Adrenal gland (tissue), 12 donors: ENCODE results near the gene FBXL16. TPM values are rescaled to one million over a fixed set of nuclear protein-coding genes. Genes with fewer than 3 reads are reported as not detected.

Experiments
- DNase-seq, 7 donors: peaks; one replicate each; pipeline ENCODE4 v3.0.0-alpha.2; 2019 to 2020
- H3K27ac ChIP-seq, 5 donors: fragments of 200-600 bp; sonication (generic) in 4 of 5; 1 replicate in 3 of 5; 2 replicates in 2 of 5; pipeline versions ENCODE4 v1.5.1 to v1.8.0; 2016 to 2020; ENCODE audit warnings: mild to moderate bottlenecking in 1 of 5
- H3K27me3 ChIP-seq: fragments of 200-600 bp; 2 replicates; pipeline ENCODE4 v1.8.0; 2021
- H3K36me3 ChIP-seq, 2 donors: fragments of 200-600 bp; replicated peaks in 1 of 2; 1 replicate in 1 of 2; 2 replicates in 1 of 2; pipeline versions ENCODE4 v1.5.1 to v1.8.0; 2018 to 2022
- H3K4me1 ChIP-seq, 2 donors: fragments of 200-600 bp; replicated peaks in 1 of 2; 1 replicate in 1 of 2; 2 replicates in 1 of 2; pipeline versions ENCODE4 v1.5.1 to v1.8.0; 2018 to 2021
- H3K4me3 ChIP-seq, 4 donors: fragments of 200-600 bp; sonication (generic) in 3 of 4; one replicate each; pipeline ENCODE4 v1.5.1; 2016 to 2018
- H3K9me3 ChIP-seq, 3 donors: fragments of 200-600 bp; sonication (generic) in 1 of 3; replicated peaks in 1 of 3; 1 replicate in 2 of 3; 2 replicates in 1 of 3; pipeline versions ENCODE4 v1.5.1 to v1.8.0; 2016 to 2021
- CTCF ChIP-seq, 6 experiments: fragments of 450-650 bp in 4 of 6; fragments of 200-600 bp in 2 of 6; sonication (generic) in 1 of 6; IDR thresholded peaks; 1 replicate in 5 of 6; 2 replicates in 1 of 6; pipeline versions ENCODE4 v1.5.1 to v1.8.0; 2016 to 2021; ENCODE audit warnings: antibody characterized with exemption in 6 of 6, mild to moderate bottlenecking in 2 of 6, moderate library complexity in 1 of 6
- POLR2A ChIP-seq, 2 donors: fragments of 450-650 bp; IDR thresholded peaks; one replicate each; pipeline ENCODE4 v1.6.1; 2017; ENCODE audit warnings: antibody characterized with exemption in 2 of 2, mild to moderate bottlenecking in 2 of 2, moderate library complexity in 1 of 2
- WGBS, 4 donors: extraction: QIAGEN DNeasy Blood & Tissue Kit in 2 of 4; methylation state at CpG; one replicate each; pipeline versions ENCODE4 v1.1.5 to v1.1.7; 2013 to 2017; 5-methylcytosine and 5-hydroxymethylcytosine counted together
- intact Hi-C, 2 donors: fragments of 100-400 bp; cut with DNase I; formaldehyde crosslinking; loops; one replicate each; pipeline versions ENCODE4 v1.14.1 to v1.15.0; 2022 to 2023
- polyA plus RNA-seq, 3 donors: library from polyadenylated mRNA; stranded (reverse); fragments of 200-250 nt in 2 of 3; fragments of 350-450 nt in 1 of 3; fragmentation: Illumina TruSeq in 1 of 3; extraction: RNeasy Lipid Tissue Mini Kit (QIAGEN cat#74804) in 1 of 3; gene quantifications; one replicate each; pipeline ENCODE4 v1.2.3, GENCODE V29; 2013 to 2014
- total RNA-seq, 9 donors: library from RNA; depleted of rRNA in 4 of 9; stranded (reverse); fragments of >200 nt in 4 of 9; fragments of 120-200 nt in 1 of 9; fragmentation: NEBNext Ultra II Directional in 1 of 9; extraction: Animal tissue kit (Norgen Biotek cat#: 25700) in 1 of 9; gene quantifications; one replicate each; pipeline versions ENCODE4 v1.1.0 to v1.2.4, GENCODE V29; 2013 to 2023
- donor health status: healthy with polysubstance abuse.
- donor health status: Bipolar disorder and iron deficiency.
- donor health status: DM: yes; HTN: yes; CAD: no.
- donor health status: DM: no; HTN: no; CAD: no.
- donor health status: DM: no; HTN: no; CAD: no.
- donor health status: DM: yes; HTN: yes; CAD: no.

FBXL16 gene
- total and polyA plus RNA-seq, 12 donors = 0.17 to 18.3 (median 5.2) TPM; not detected in 1

GRCh38 chr16:677316-678190, 28.0 kb downstream of the FBXL16 start:
- TF ChIP-seq POLR2A (IDR thresholded peaks at IDR 0.05) (no peak), CTCF (IDR thresholded peaks at IDR 0.05) (no peak)
- intact Hi-C loops = no loop called here
- Histone ChIP-seq H3K27me3 (no peaks in the 10 kb centered on the region), H3K4me3 (no peak overlapping the region), H3K9me3 (no peaks in the 10 kb centered on the region), H3K4me1 (peaks cover 25 to 33% of the 10 kb centered on the region in 2 donors), H3K36me3 (peaks cover 0 to 25% of the 10 kb centered on the region in 2 donors), H3K27ac (no peak overlapping the region)
- 64 to 90% (median 76%) methylated on average over 10 to 57 of the region's 57 CpGs for WGBS, 4 donors
- no peak for DNase-seq

DNA sequence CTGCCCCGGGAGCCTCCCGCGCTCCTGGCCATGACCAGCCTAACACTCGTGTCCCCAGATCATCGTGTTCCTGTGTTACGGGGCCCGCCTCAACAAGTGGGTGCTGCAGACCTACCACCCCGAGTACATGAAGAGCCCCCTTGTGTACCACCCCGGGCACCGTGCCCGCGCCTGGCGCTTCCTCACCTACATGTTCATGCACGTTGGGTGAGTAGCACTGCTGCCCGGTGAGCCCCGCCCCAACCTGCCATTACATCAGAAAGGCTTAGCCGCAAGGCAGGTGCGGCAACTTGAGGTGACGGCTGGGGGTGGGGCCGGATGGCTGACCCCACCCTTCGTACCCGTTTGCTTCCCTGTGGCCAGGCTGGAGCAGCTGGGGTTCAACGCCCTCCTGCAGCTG, 28.7 kb downstream of the FBXL16 start:
- no peak for DNase-seq
- Histone ChIP-seq H3K36me3 (peaks cover 0 to 25% of the 10 kb centered on the region in 2 donors), H3K4me1 (peaks cover 25 to 26% of the 10 kb centered on the region in 2 donors), H3K4me3 (no peak overlapping the region), H3K27me3 (no peaks in the 10 kb centered on the region), H3K9me3 (no peaks in the 10 kb centered on the region), H3K27ac (no peak overlapping the region)
- intact Hi-C loops = no loop called here
- no peak for TF ChIP-seq CTCF (IDR thresholded peaks at IDR 0.05)
- TF ChIP-seq POLR2A (IDR thresholded peaks at IDR 0.05) = no peak
- 70 to 91% (median 77%) methylated on average over 4 to 23 of the region's 23 CpGs for WGBS, 4 donors

DNA sequence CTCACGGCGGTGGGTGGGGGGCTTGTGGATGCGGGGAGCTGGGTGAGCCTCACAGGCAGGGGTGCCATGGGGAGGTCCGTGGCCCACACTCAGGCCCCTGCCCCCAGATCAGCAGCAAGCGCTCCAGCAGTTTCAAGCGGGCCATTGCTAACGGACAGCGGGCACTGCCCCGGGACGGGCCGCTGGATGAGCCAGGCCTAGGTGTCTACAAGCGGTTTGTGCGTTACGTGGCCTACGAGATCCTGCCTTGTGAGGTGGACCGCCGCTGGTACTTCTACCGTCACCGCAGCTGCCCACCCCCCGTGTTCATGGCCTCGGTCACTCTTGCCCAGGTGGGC, 29.1 kb downstream of the FBXL16 start:
- peaks cover 23 to 24% of the 10 kb centered on the region in 2 donors for H3K4me1 ChIP-seq
- H3K36me3 ChIP-seq = peaks cover 0 to 25% of the 10 kb centered on the region in 2 donors
- 89 to 93% (median 91%) methylated on average over 10 to 21 of the region's 21 CpGs for WGBS, 4 donors
- H3K4me3 ChIP-seq = no peak overlapping the region
- no peak for TF ChIP-seq CTCF (IDR thresholded peaks at IDR 0.05)
- no peak for TF ChIP-seq POLR2A (IDR thresholded peaks at IDR 0.05)
- no peak for DNase-seq
- no peak overlapping the region for H3K27ac ChIP-seq
- no peaks in the 10 kb centered on the region for H3K9me3 ChIP-seq
- H3K27me3 ChIP-seq = no peaks in the 10 kb centered on the region
- intact Hi-C loops = no loop called here

- 19 to 48% (median 32%) methylated on average over 3 to 25 of the region's 25 CpGs for WGBS, 4 donors
- Histone ChIP-seq H3K4me3 (peak overlapping the region in 1 of 4 donors; percentile 51), H3K27ac (peak overlapping the region in 1 of 5 donors; percentile 77), H3K9me3 (no peaks in the 10 kb centered on the region), H3K27me3 (no peaks in the 10 kb centered on the region), H3K4me1 (peaks cover 17 to 19% of the 10 kb centered on the region in 2 donors), H3K36me3 (peaks cover 0 to 27% of the 10 kb centered on the region in 2 donors)
- TF ChIP-seq POLR2A (IDR thresholded peaks at IDR 0.05) (no peak), CTCF (IDR thresholded peaks at IDR 0.05) (no peak)
- intact Hi-C loops = no loop called here
- no peak for DNase-seq
These were observed 29.6 kb downstream of the FBXL16 start for GRCh38 chr16:675884-676564.
